Astrocyte (in vitro differentiated cells and primary cell): ENCODE results near the gene CDC14B.

Experiments
- CTCF ChIP-seq: IDR thresholded peaks from 2 replicates; pipeline ENCODE4 v1.5.1; 2011; ENCODE audit warnings: low read depth, mild to moderate bottlenecking, inconsistent platforms, low read length, moderate library complexity; ENCODE audit not compliant: insufficient read depth
- EZH2 ChIP-seq: IDR thresholded peaks from 2 replicates; pipeline ENCODE4 v1.6.1; 2012; ENCODE audit warnings: mild to moderate bottlenecking, low read length, inconsistent platforms; ENCODE audit not compliant: insufficient read depth

GRCh38 chr9:96574455-96574854 is 45.2 kb downstream of the CDC14B start:
- no peak for TF ChIP-seq CTCF
- no peak for TF ChIP-seq EZH2
